GM18505 (cell line): Measurements from ENCODE around the gene FXR2.

Experiments used
- ATAC-seq: cut with Tn5 transposase; IDR thresholded peaks from one replicate; pipeline ENCODE4 v1.9.1; 2021; ENCODE audit not compliant: unreplicated experiment
- POLR2A ChIP-seq: IDR thresholded peaks from 4 replicates; pipeline ENCODE4 v1.6.1; 2011; ENCODE audit warnings: borderline replicate concordance; ENCODE audit not compliant: insufficient read depth, insufficient read length; ENCODE audit errors: extremely low read depth

FXR2 gene

DNA sequence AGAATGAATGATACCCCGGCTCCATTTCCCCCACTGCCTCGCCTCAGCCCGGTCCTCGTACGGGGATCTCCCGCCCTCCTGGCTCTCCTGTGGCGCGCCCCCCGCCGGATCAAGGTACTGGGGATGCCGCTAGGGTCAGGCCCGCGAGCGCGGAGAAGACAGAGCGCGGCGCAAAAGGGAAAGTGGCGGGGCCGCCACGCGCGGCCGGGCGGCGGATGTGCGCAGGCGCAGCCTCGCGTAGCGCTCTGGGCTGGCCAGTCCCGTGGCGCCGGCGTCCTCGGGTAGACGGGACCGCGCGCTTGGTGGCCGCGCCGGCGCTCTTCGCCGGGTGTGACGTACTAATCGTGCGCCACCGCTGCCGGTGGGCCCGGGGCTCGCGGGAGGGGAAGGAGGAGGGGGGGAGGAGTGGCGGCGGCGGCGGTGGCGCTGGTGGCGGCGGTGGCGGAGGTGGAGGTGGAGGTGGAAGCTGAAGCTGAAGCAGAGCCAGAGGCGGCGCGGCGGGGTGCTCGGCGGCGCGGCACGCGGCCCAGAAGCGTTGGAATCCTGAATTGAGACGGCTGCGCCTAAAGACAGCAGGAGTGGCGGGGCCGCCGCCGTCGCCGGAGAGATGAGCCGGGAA, 53.0 kb downstream of the FXR2 start, which contains the start of gene SENP3:
Gene SENP3 (plus strand): TSS at position 331 of the 619 bp plus-strand sequence. CDS start 1,158 bp downstream, outside the sequence.
- peak; percentile 76 for TF ChIP-seq POLR2A
- ATAC-seq, result peak; percentile 49

DNA sequence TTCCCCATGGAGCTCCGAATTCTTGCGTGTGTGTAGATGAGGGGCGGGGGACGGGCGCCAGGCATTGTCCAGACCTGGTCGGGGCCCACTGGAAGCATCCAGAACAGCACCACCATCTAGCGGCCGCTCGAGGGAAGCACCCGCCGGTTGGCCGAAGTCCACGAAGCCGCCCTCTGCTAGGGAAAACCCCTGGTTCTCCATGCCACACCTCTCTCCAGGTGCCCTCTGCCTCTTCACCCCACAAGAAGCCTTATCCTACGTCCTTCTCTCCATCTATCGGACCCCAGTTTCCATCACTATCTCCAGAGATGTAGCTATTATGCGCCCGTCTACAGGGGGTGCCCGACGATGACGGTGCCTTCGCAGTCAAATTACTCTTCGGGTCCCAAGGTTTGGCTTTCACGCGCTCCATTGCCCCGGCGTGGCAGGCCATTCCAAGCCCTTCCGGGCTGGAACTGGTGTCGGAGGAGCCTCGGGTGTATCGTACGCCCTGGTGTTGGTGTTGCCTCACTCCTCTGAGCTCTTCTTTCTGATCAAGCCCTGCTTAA, 53.6 kb downstream of the FXR2 start:
- TF ChIP-seq POLR2A, result no peak
- ATAC-seq, result peak; percentile 58

GRCh38 chr17:7560172-7561027, 54.3 kb downstream of the FXR2 start:
- TF ChIP-seq POLR2A, result no peak
- no peak for ATAC-seq

DNA sequence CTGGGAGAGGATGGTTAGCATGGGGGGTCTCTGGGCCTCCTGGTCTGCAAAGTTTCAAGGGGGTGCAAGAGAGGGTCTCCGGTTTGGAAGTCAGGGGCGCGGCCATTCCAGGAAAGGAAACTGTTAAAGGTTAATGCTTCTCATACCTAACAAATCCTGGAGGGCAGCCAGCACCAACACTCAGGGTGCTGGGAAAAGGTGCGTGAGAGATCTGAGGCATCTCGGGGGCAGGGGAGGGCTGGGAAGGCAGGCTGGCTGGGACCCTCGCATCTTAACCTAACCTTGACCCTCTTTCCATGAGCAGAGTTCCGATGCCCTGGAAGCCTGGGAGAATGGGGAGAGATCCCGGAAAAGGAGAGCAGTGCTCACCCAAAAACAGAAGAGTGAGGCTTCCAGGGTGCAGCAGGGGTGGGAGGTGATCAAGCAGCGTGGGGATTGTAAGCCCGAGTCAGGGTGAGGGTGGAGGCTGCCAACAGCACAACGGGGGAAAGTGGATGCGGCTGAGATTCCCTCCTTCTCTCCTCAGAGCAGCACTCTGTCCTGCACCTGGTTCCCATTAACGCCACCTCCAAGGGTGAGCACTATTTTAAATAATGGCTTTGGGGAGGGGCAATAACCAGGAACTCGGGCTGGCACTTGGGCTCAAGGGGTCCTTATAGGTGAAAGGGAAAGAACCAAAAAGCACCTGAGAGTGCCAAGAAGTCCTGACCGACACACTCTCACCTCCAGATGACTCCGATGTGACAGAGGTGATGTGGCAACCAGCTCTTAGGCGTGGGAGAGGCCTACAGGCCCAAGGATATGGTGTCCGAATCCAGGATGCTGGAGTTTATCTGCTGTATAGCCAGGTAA, 55.2 kb downstream of the FXR2 start:
- TF ChIP-seq POLR2A, result no peak

GRCh38 chr17:7558544-7559319, 56.0 kb downstream of the FXR2 start, which contains the start of gene TNFSF13:
Gene TNFSF13, plus strand, starts transcription at chr17:7558750. Its CDS starts 290 bp downstream, at chr17:7559040.
- TF ChIP-seq POLR2A, result no peak
- no peak for ATAC-seq

More for the DNA sequence above, 55.2 kb downstream of the FXR2 start:
- ATAC-seq, result no peak

DNA sequence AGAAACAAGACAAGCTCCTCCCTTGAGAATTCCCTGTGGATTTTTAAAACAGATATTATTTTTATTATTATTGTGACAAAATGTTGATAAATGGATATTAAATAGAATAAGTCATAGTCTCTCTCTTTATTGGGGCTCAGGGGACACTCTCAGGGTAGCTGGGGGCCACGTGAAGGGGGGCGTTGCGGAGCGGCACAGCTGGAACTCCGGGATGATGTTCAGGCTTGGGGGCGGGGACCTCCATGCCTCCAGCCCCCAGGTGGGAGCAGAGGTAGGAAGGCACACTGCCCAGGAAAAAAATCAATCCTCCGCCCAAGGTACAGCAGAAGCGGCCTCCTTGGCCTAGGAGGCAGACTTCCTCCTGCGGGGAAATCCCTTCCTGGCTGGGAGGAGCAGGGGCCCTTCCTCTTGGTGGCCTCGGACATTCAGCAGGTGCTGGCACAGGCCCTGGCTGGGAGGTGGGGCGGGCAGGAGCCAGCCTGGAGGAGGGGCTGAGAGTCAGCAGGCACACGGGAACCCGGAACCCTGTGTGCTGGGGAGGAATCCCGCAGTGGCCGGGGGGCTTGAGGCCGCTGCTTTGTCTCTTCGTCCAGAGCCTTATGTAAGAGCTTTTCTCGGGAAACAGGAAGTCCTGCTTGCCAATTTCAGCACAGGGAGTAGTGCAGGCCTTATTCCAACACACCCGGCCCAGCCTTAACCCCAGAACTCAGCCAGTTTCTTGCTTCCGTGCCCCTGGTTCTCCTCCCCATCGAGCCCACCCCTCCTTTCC, 56.7 kb downstream of the FXR2 start:
- ATAC-seq, result no peak
- TF ChIP-seq POLR2A, result peak; percentile 48

DNA sequence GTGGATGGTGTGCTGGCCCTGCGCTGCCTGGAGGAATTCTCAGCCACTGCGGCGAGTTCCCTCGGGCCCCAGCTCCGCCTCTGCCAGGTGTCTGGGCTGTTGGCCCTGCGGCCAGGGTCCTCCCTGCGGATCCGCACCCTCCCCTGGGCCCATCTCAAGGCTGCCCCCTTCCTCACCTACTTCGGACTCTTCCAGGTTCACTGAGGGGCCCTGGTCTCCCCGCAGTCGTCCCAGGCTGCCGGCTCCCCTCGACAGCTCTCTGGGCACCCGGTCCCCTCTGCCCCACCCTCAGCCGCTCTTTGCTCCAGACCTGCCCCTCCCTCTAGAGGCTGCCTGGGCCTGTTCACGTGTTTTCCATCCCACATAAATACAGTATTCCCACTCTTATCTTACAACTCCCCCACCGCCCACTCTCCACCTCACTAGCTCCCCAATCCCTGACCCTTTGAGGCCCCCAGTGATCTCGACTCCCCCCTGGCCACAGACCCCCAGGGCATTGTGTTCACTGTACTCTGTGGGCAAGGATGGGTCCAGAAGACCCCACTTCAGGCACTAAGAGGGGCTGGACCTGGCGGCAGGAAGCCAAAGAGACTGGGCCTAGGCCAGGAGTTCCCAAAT, 57.4 kb downstream of the FXR2 start:
- ATAC-seq, result no peak
- TF ChIP-seq POLR2A, result no peak

- no peak for ATAC-seq
- TF ChIP-seq POLR2A, result no peak
These were observed 58.1 kb downstream of the FXR2 start for GRCh38 chr17:7556627-7557026.

- no peak for TF ChIP-seq POLR2A
- ATAC-seq, result no peak
These were observed 59.3 kb downstream of the FXR2 start for GRCh38 chr17:7555320-7555948.

GRCh38 chr17:7553356-7553755, 61.3 kb downstream of the FXR2 start:
- TF ChIP-seq POLR2A, result no peak
- ATAC-seq, result no peak

GRCh38 chr17:7552621-7553051, 62.1 kb downstream of the FXR2 start:
- no peak for TF ChIP-seq POLR2A
- peak; percentile 48 for ATAC-seq
